ENCODE data around the gene C6orf163. TPM values are rescaled to one million over a fixed set of nuclear protein-coding genes. Genes with fewer than 3 reads are reported as not detected.

Gene C6orf163
- total RNA-seq, 1 experiment from 2014 or later: 3.8 TPM

- no peak overlapping the region for H3K9ac ChIP-seq (ENCODE audit: low read length)
- H3K36me3 ChIP-seq (ENCODE audit: insufficient read depth, low read length): no peaks in the 10 kb centered on the region
- no peaks in the 10 kb centered on the region for H3K79me2 ChIP-seq (ENCODE audit: low read length)
- H4K20me1 ChIP-seq (ENCODE audit: insufficient read depth, low read depth, low read length): no peaks in the 10 kb centered on the region
- DNase-seq: no peak
- no peaks in the 10 kb centered on the region for H3K27me3 ChIP-seq (ENCODE audit: low read length)
- no peak overlapping the region for H2AFZ ChIP-seq (ENCODE audit: low read length)
- H3K27ac ChIP-seq (ENCODE audit: low read length): no peak overlapping the region
- no peaks in the 10 kb centered on the region for H3K9me2 ChIP-seq (replicated peaks; ENCODE audit: insufficient read depth, low read length)
- peaks cover 5% of the 10 kb centered on the region; the same call in 1 of the 2 replicates for H3K9me3 ChIP-seq (ENCODE audit: low read length)
- no peaks in the 10 kb centered on the region for H3K4me1 ChIP-seq (ENCODE audit: low read length)
- no peak overlapping the region for H3K4me2 ChIP-seq (ENCODE audit: low read depth, low read length, poor library complexity, severe bottlenecking)
- no peak overlapping the region for H3K4me3 ChIP-seq (ENCODE audit: low read length)
Measured at GRCh38 chr6:87364602-87365252, 20.1 kb downstream of the C6orf163 start.

GRCh38 chr6:87366072-87366827, 21.6 kb downstream of the C6orf163 start:
- H3K9ac ChIP-seq (ENCODE audit: low read length): no peak overlapping the region
- H3K9me2 ChIP-seq (replicated peaks; ENCODE audit: insufficient read depth, low read length): no peaks in the 10 kb centered on the region
- no peaks in the 10 kb centered on the region for H3K4me1 ChIP-seq (ENCODE audit: low read length)
- H3K4me3 ChIP-seq (ENCODE audit: low read length): no peak overlapping the region
- no peaks in the 10 kb centered on the region for H4K20me1 ChIP-seq (ENCODE audit: insufficient read depth, low read depth, low read length)
- DNase-seq: no peak
- H3K27ac ChIP-seq (ENCODE audit: low read length): no peak overlapping the region
- H3K9me3 ChIP-seq (ENCODE audit: low read length): peaks cover 5% of the 10 kb centered on the region; the same call in 1 of the 2 replicates
- no peak overlapping the region for H2AFZ ChIP-seq (ENCODE audit: low read length)
- no peaks in the 10 kb centered on the region for H3K27me3 ChIP-seq (ENCODE audit: low read length)
- H3K4me2 ChIP-seq (ENCODE audit: low read depth, low read length, poor library complexity, severe bottlenecking): no peak overlapping the region
- H3K79me2 ChIP-seq (ENCODE audit: low read length): no peaks in the 10 kb centered on the region
- no peaks in the 10 kb centered on the region for H3K36me3 ChIP-seq (ENCODE audit: insufficient read depth, low read length)

GRCh38 chr6:87366899-87367298, 22.3 kb downstream of the C6orf163 start:
- H3K27me3 ChIP-seq (ENCODE audit: low read length): no peaks in the 10 kb centered on the region
- H3K36me3 ChIP-seq (ENCODE audit: insufficient read depth, low read length): no peaks in the 10 kb centered on the region
- no peaks in the 10 kb centered on the region for H3K79me2 ChIP-seq (ENCODE audit: low read length)
- peaks cover 5% of the 10 kb centered on the region; the same call in 1 of the 2 replicates for H3K9me3 ChIP-seq (ENCODE audit: low read length)
- H3K4me3 ChIP-seq (ENCODE audit: low read length): no peak overlapping the region
- no peaks in the 10 kb centered on the region for H4K20me1 ChIP-seq (ENCODE audit: insufficient read depth, low read depth, low read length)
- H3K4me2 ChIP-seq (ENCODE audit: low read depth, low read length, poor library complexity, severe bottlenecking): no peak overlapping the region
- H3K9me2 ChIP-seq (replicated peaks; ENCODE audit: insufficient read depth, low read length): no peaks in the 10 kb centered on the region
- H3K27ac ChIP-seq (ENCODE audit: low read length): no peak overlapping the region
- no peaks in the 10 kb centered on the region for H3K4me1 ChIP-seq (ENCODE audit: low read length)
- DNase-seq: no peak
- no peak overlapping the region for H2AFZ ChIP-seq (ENCODE audit: low read length)
- no peak overlapping the region for H3K9ac ChIP-seq (ENCODE audit: low read length)

GRCh38 chr6:87373377-87373776, 28.8 kb downstream of the C6orf163 start:
- H3K4me2 ChIP-seq (ENCODE audit: low read depth, low read length, poor library complexity, severe bottlenecking): no peak overlapping the region
- H3K4me1 ChIP-seq (ENCODE audit: low read length): peaks cover 14% of the 10 kb centered on the region
- no peaks in the 10 kb centered on the region for H3K27me3 ChIP-seq (ENCODE audit: low read length)
- H3K9ac ChIP-seq (ENCODE audit: low read length): no peak overlapping the region
- H3K27ac ChIP-seq (ENCODE audit: low read length): no peak overlapping the region
- no peaks in the 10 kb centered on the region for H3K36me3 ChIP-seq (ENCODE audit: insufficient read depth, low read length)
- no peak for DNase-seq
- no peaks in the 10 kb centered on the region for H4K20me1 ChIP-seq (ENCODE audit: insufficient read depth, low read depth, low read length)
- H3K79me2 ChIP-seq (ENCODE audit: low read length): no peaks in the 10 kb centered on the region
- no peaks in the 10 kb centered on the region for H3K9me2 ChIP-seq (replicated peaks; ENCODE audit: insufficient read depth, low read length)
- no peak overlapping the region for H3K4me3 ChIP-seq (ENCODE audit: low read length)
- H3K9me3 ChIP-seq (ENCODE audit: low read length): no peaks in the 10 kb centered on the region; the same call in 1 of the 2 replicates
- H2AFZ ChIP-seq (ENCODE audit: low read length): no peak overlapping the region

- Histone ChIP-seq H2AFZ (ENCODE audit: low read length) (no peak overlapping the region), H3K9me2 (replicated peaks; ENCODE audit: insufficient read depth, low read length) (no peaks in the 10 kb centered on the region), H3K9ac (ENCODE audit: low read length) (no peak overlapping the region), H3K79me2 (ENCODE audit: low read length) (no peaks in the 10 kb centered on the region), H3K27ac (ENCODE audit: low read length) (no peak overlapping the region), H3K4me3 (ENCODE audit: low read length) (no peak overlapping the region), H4K20me1 (ENCODE audit: insufficient read depth, low read depth, low read length) (no peaks in the 10 kb centered on the region), H3K4me1 (ENCODE audit: low read length) (peaks cover 24% of the 10 kb centered on the region), H3K4me2 (ENCODE audit: low read depth, low read length, poor library complexity, severe bottlenecking) (no peak overlapping the region), H3K27me3 (ENCODE audit: low read length) (no peaks in the 10 kb centered on the region), H3K36me3 (ENCODE audit: insufficient read depth, low read length) (no peaks in the 10 kb centered on the region), H3K9me3 (ENCODE audit: low read length) (no peaks in the 10 kb centered on the region; the same call in 1 of the 2 replicates)
- DNase-seq: no peak
Measured at GRCh38 chr6:87375315-87375714, 30.7 kb downstream of the C6orf163 start.

- no peak for DNase-seq
- Histone ChIP-seq H3K4me2 (ENCODE audit: low read depth, low read length, poor library complexity, severe bottlenecking) (no peak overlapping the region), H4K20me1 (ENCODE audit: insufficient read depth, low read depth, low read length) (no peaks in the 10 kb centered on the region), H3K9me2 (replicated peaks; ENCODE audit: insufficient read depth, low read length) (no peaks in the 10 kb centered on the region), H2AFZ (ENCODE audit: low read length) (no peak overlapping the region), H3K9ac (ENCODE audit: low read length) (no peak overlapping the region), H3K27me3 (ENCODE audit: low read length) (no peaks in the 10 kb centered on the region), H3K4me1 (ENCODE audit: low read length) (peaks cover 24% of the 10 kb centered on the region), H3K79me2 (ENCODE audit: low read length) (no peaks in the 10 kb centered on the region), H3K9me3 (ENCODE audit: low read length) (no peaks in the 10 kb centered on the region; the same call in 1 of the 2 replicates), H3K36me3 (ENCODE audit: insufficient read depth, low read length) (no peaks in the 10 kb centered on the region), H3K4me3 (ENCODE audit: low read length) (no peak overlapping the region), H3K27ac (ENCODE audit: low read length) (no peak overlapping the region)
Measured at GRCh38 chr6:87376643-87377042, 32.0 kb downstream of the C6orf163 start.

- H3K4me3 ChIP-seq (ENCODE audit: low read length): no peak overlapping the region
- H3K27ac ChIP-seq (ENCODE audit: low read length): peak overlapping the region; percentile 21; the same call in 1 of the 2 replicates
- peak overlapping the region; percentile 32 for H3K4me2 ChIP-seq (ENCODE audit: low read depth, low read length, poor library complexity, severe bottlenecking)
- no peaks in the 10 kb centered on the region for H3K79me2 ChIP-seq (ENCODE audit: low read length)
- no peak overlapping the region for H3K9ac ChIP-seq (ENCODE audit: low read length)
- H3K27me3 ChIP-seq (ENCODE audit: low read length): no peaks in the 10 kb centered on the region
- H3K36me3 ChIP-seq (ENCODE audit: insufficient read depth, low read length): no peaks in the 10 kb centered on the region
- peak; percentile 50 for DNase-seq
- H3K9me2 ChIP-seq (replicated peaks; ENCODE audit: insufficient read depth, low read length): no peaks in the 10 kb centered on the region
- no peaks in the 10 kb centered on the region for H3K9me3 ChIP-seq (ENCODE audit: low read length)
- H4K20me1 ChIP-seq (ENCODE audit: insufficient read depth, low read depth, low read length): no peaks in the 10 kb centered on the region
- peak overlapping the region; percentile 52; the same call in 1 of the 2 replicates for H2AFZ ChIP-seq (ENCODE audit: low read length)
- peaks cover 27% of the 10 kb centered on the region for H3K4me1 ChIP-seq (ENCODE audit: low read length)
Measured at GRCh38 chr6:87378947-87379346, 34.3 kb downstream of the C6orf163 start.

GRCh38 chr6:87382861-87383260, 38.2 kb downstream of the C6orf163 start:
- peaks cover 30% of the 10 kb centered on the region for H3K4me1 ChIP-seq (ENCODE audit: low read length)
- H3K27ac ChIP-seq (ENCODE audit: low read length): no peak overlapping the region
- no peaks in the 10 kb centered on the region for H3K9me2 ChIP-seq (replicated peaks; ENCODE audit: insufficient read depth, low read length)
- H3K36me3 ChIP-seq (ENCODE audit: insufficient read depth, low read length): no peaks in the 10 kb centered on the region
- H4K20me1 ChIP-seq (ENCODE audit: insufficient read depth, low read depth, low read length): no peaks in the 10 kb centered on the region
- no peaks in the 10 kb centered on the region for H3K27me3 ChIP-seq (ENCODE audit: low read length)
- H3K4me2 ChIP-seq (ENCODE audit: low read depth, low read length, poor library complexity, severe bottlenecking): no peak overlapping the region
- no peak overlapping the region for H3K4me3 ChIP-seq (ENCODE audit: low read length)
- no peak for DNase-seq
- H3K9me3 ChIP-seq (ENCODE audit: low read length): no peaks in the 10 kb centered on the region
- H3K79me2 ChIP-seq (ENCODE audit: low read length): no peaks in the 10 kb centered on the region
- H2AFZ ChIP-seq (ENCODE audit: low read length): no peak overlapping the region
- no peak overlapping the region for H3K9ac ChIP-seq (ENCODE audit: low read length)

All from Karpas-422 (cell line).